Upper lobe of right lung (tissue), 1 donor: Measurements from ENCODE around the gene SMIM10L2A. TPM values are rescaled to one million over a fixed set of nuclear protein-coding genes. Genes with fewer than 3 reads are reported as not detected.
"Not testable (repeated sequence)": the region's sequence is repeated elsewhere in the genome, so short reads cannot be mapped to it uniquely, and the experiment has no call there.

Experiments used
- ATAC-seq: fragments of 200-7000 bp; cut with Tn5 transposase; one replicate; pipeline ENCODE4 v1.9.1; 2020; ENCODE audit warnings: mild to moderate bottlenecking, moderate library complexity
- DNase-seq: peaks from one replicate; pipeline ENCODE4 v3.0.0-alpha.2; 2020
- H3K27ac ChIP-seq: fragments of 200-600 bp; one replicate; pipeline ENCODE4 v1.8.0; 2022
- H3K27me3 ChIP-seq: fragments of 200-600 bp; one replicate; pipeline ENCODE4 v1.8.0; 2022; ENCODE audit warnings: mild to moderate bottlenecking
- H3K36me3 ChIP-seq: fragments of 200-600 bp; one replicate; pipeline ENCODE4 v1.8.0; 2022
- H3K4me1 ChIP-seq: fragments of 200-600 bp; one replicate; pipeline ENCODE4 v1.8.0; 2022
- H3K4me3 ChIP-seq: fragments of 200-600 bp; one replicate; pipeline ENCODE4 v1.8.0; 2022; ENCODE audit warnings: mild to moderate bottlenecking
- H3K9me3 ChIP-seq: fragments of 200-600 bp; one replicate; pipeline ENCODE4 v1.8.0; 2022
- CTCF ChIP-seq: fragments of 200-600 bp; IDR thresholded peaks from one replicate; pipeline ENCODE4 v1.8.0; 2022; ENCODE audit warnings: antibody characterized with exemption
- intact Hi-C: fragments of 100-400 bp; cut with DNase I; formaldehyde crosslinking; loops from one replicate; pipeline ENCODE4 v1.11.0; 2022
- total RNA-seq: library from RNA; stranded (reverse); fragmentation: NEBNext Ultra II Directional; extraction: Animal tissue kit (Norgen Biotek cat#: 25700); gene quantifications from one replicate; pipeline ENCODE4 v1.2.1, GENCODE V29; 2021
- donor health status: DM: no; HTN: yes; CAD: no; lungs with severe emphysema.

The SMIM10L2A gene
- total RNA-seq, 1 donor from 2014 or later = 2.0 TPM

- Histone ChIP-seq H3K27me3 (no peaks in the 10 kb centered on the region), H3K36me3 (no peaks in the 10 kb centered on the region), H3K4me3 (no peak overlapping the region), H3K4me1 (no peaks in the 10 kb centered on the region), H3K27ac (no peak overlapping the region), H3K9me3 (no peaks in the 10 kb centered on the region)
- ATAC-seq = no peak
- intact Hi-C loops = no loop called here
- no peak for TF ChIP-seq CTCF
- DNase-seq = no peak
These were observed 10.7 kb upstream of the SMIM10L2A start for GRCh38 chrX:135410861-135411627.

GRCh38 chrX:135411893-135412292 is 9.9 kb upstream of the SMIM10L2A start:
- intact Hi-C loops = no loop called here
- no peak overlapping the region for H3K27ac ChIP-seq
- no peaks in the 10 kb centered on the region for H3K27me3 ChIP-seq
- no peaks in the 10 kb centered on the region for H3K36me3 ChIP-seq
- no peaks in the 10 kb centered on the region for H3K9me3 ChIP-seq
- ATAC-seq = peak; percentile 45
- no peak overlapping the region for H3K4me3 ChIP-seq
- DNase-seq = no peak
- no peaks in the 10 kb centered on the region for H3K4me1 ChIP-seq
- no peak for TF ChIP-seq CTCF

GRCh38 chrX:135416546-135416945 is 5.2 kb upstream of the SMIM10L2A start:
- ATAC-seq = no peak
- no peaks in the 10 kb centered on the region for H3K4me1 ChIP-seq
- TF ChIP-seq CTCF = no peak
- H3K36me3 ChIP-seq = no peaks in the 10 kb centered on the region
- H3K27ac ChIP-seq = no peak overlapping the region
- H3K4me3 ChIP-seq = no peak overlapping the region
- DNase-seq = no peak
- no peaks in the 10 kb centered on the region for H3K9me3 ChIP-seq
- intact Hi-C loops = no loop called here
- no peaks in the 10 kb centered on the region for H3K27me3 ChIP-seq

GRCh38 chrX:135420831-135421230 is 913 bp upstream of the SMIM10L2A start:
- Histone ChIP-seq H3K27me3 (no peaks in the 10 kb centered on the region), H3K4me1 (no peaks in the 10 kb centered on the region), H3K36me3 (no peaks in the 10 kb centered on the region), H3K27ac (no peak overlapping the region), H3K4me3 (no peak overlapping the region), H3K9me3 (no peaks in the 10 kb centered on the region)
- no peak for TF ChIP-seq CTCF
- intact Hi-C loops = no loop called here
- DNase-seq = no peak
- ATAC-seq = no peak

GRCh38 chrX:135421537-135421931 is 210 bp upstream of the SMIM10L2A start:
- ATAC-seq = peak; percentile 97
- TF ChIP-seq CTCF = no peak
- intact Hi-C loops = no loop called here
- Histone ChIP-seq H3K4me1 (no peaks in the 10 kb centered on the region), H3K27ac (no peak overlapping the region), H3K4me3 (peak overlapping the region; percentile 47), H3K27me3 (no peaks in the 10 kb centered on the region), H3K36me3 (no peaks in the 10 kb centered on the region), H3K9me3 (no peaks in the 10 kb centered on the region)
- DNase-seq = peak; percentile 93

- H3K36me3 ChIP-seq, ATAC-seq, H3K9me3 ChIP-seq, H3K27me3 ChIP-seq, intact Hi-C loops, H3K4me1 ChIP-seq, DNase-seq, H3K27ac ChIP-seq: not testable (repeated sequence)
- peak overlapping the region; percentile 47 for H3K4me3 ChIP-seq
These were observed 1.0 kb downstream of the SMIM10L2A start for GRCh38 chrX:135422810-135423168.

- H3K4me1 ChIP-seq, intact Hi-C loops, H3K27ac ChIP-seq, H3K4me3 ChIP-seq, H3K9me3 ChIP-seq, ATAC-seq, H3K27me3 ChIP-seq, H3K36me3 ChIP-seq: not testable (repeated sequence)
- DNase-seq = peak; percentile 40
These were observed 1.6 kb downstream of the SMIM10L2A start for GRCh38 chrX:135423173-135423864.
